HG03095 (cell line): ENCODE measurements around the gene RDH5.

Experiments
- ATAC-seq: cut with Tn5 transposase; IDR thresholded peaks from one replicate; pipeline ENCODE4 v1.9.1; 2021; ENCODE audit warnings: moderate library complexity; ENCODE audit not compliant: unreplicated experiment

The RDH5 gene

GRCh38 chr12:55727643-55728185 lies 7.5 kb downstream of the RDH5 start:
- no peak for ATAC-seq

GRCh38 chr12:55728186-55728938 lies 8.2 kb downstream of the RDH5 start:
- ATAC-seq, result peak; percentile 20

GRCh38 chr12:55728939-55729818 lies 9.0 kb downstream of the RDH5 start, which contains the start of gene CD63:
Gene CD63, minus strand, starts transcription at chr12:55729009. Its CDS starts 668 bp downstream, at chr12:55728341.
- peak; percentile 63 for ATAC-seq

DNA sequence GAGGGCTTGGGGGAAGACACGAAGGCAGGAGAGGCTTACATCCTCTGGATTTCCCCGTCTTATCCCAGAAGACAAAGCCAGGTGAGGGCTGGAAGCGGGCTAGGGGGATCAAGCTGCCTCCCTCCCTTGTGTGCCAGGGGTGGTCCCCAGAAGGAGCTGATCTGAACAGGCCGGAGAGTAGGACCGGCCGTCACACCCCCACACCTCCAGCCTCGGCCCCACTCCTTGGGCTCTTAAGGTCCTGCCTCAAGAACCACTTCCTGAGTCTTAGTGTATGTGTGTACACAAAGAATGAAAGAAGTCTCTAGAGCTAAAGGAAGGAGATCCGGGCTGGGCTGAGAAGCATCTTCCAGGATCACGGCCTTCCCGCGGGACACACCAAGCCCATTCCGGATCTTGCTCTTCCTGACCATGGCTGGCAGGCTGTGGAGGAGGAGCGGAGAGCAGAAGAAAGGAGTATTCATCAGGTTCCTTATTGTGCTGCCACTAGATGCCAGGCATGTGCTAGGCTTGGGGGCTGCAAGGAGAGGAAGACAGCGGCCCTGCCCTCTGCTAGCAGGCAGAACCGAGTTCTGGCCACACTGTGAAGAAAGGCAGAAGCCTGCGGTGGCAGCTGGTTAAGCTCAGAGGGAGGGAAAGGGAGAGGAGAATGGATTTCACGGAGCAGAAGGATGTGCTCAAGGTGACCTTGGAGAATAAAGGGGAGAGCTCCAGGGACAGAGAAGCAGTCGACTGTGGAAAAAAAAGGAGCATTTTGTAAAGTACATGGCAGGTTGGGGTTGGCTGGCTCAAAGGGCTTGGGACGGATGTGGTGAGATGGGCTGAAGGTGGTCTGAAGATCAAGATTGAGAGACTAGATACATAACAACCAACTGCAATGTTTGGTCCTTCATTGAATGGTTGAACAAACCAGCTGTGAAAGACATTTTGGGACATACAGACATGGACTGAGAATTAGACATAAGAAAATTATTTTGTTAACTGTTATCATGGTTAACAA lies 9.9 kb downstream of the RDH5 start:
- ATAC-seq, result peak; percentile 39

- ATAC-seq, result no peak
Measured at GRCh38 chr12:55732288-55732687, 12.1 kb downstream of the RDH5 start.

- ATAC-seq, result no peak
Measured at GRCh38 chr12:55733021-55733555, 12.9 kb downstream of the RDH5 start.

DNA sequence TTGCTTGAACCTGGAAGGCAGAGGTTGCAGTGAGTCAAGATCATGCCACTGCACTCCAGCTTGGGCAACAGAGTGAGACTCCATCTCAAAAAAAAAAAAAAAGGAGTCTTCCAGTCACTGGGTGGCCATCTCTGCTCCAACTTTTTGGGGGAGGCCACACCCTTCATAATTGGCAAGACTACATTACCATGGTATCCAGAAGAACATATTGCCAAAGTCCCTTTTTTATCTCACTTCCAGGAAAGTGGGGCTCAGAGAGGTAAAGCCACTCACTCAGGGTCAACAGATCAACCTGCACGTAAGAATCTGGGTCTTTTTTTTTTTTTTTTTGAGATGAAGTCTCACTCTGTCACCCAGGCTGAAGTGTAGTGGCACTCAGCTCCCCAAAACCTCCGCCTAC lies 13.7 kb downstream of the RDH5 start:
- no peak for ATAC-seq

DNA sequence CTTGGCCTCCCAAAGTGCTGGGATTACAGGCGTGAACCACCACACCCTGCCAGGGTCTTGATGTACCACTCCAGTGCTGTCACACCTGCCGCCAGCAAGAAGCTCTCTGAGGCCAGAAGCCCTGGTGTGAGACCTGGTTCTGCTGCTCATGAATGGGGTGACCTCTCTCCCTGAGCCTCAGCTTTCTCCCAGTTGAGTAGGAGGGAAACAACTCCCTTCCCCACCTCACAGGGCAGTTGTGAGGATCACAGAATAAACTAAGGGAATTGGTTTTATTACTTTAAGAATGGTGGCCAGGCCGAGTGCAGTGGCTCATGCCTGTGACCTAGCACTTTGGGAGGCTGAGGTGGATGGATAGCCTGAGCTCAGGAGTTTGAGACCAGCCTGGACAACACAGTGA lies 14.4 kb downstream of the RDH5 start:
- no peak for ATAC-seq

- ATAC-seq, result no peak
Measured at GRCh38 chr12:55736076-55736475, 15.9 kb downstream of the RDH5 start.

- no peak for ATAC-seq
Measured at GRCh38 chr12:55736780-55737580, 16.8 kb downstream of the RDH5 start.

DNA sequence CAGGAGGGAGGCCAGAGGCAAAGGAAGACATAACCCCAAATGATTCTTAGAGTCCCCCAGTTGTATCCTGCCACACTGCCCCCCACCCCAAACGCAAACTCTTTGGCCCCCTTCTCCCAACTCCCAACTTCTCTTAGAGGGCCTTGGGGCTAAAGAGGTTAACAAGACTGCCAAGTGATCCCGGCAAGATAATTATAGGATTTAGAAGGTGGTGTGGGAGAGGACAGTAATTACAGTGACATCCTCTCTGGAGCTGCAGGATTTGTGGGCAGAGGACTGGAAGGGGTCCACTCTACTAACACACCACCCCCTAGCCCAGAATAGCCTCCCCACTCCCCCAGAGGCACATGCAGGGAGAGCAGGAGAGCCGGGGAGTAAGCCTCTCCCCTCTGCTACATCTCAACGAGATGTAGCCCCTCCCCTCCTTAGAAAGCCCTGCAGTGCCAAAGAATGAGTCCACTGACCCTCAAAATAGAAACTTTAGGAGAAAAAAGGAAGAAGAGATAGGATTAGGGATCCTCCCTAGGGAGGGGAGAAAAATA lies 17.5 kb downstream of the RDH5 start:
- no peak for ATAC-seq

DNA sequence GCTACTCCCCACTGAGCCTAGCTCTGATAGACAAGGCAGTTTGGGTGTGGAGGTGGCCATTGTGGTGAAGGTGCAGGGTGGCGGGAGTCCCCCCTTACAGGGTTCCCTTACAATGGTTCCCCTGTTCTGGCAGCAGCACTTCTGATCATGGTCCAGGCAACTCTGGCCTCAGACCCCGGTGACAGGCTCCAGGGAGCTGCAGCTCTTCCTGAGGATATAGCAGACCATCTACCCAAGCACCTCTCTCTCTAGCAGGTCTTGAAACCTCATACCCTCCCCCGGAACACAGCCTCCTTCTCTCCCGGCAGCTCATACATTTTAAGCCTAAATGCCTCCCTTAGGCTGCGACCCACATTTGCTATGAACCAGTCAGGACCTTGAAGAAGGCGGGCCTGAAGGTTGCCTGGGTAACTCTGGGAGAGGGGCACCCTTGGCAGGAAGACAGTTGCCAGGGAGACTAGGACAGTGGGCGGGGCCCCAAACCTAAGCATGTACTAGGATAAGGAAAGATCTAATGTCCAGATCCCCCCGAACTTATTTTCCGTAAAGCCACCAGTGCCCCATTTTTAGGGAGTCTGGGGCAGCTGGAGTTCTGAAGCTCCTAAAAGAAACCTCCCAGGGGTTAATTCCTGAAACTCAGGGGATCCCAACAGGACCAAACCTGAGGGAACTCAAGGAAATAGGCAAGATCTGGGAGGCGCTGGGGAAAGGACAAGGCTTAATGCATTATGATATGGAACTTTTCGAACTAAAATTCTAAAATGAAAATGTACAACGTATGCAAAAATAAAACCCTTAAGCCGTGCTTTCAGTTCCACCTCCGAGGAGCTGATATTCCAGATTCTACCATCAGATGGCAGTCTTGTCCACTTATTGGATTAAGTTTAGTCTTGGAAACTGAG lies 18.2 kb downstream of the RDH5 start:
- ATAC-seq, result peak; percentile 79

GRCh38 chr12:55739025-55739378 lies 18.8 kb downstream of the RDH5 start:
- ATAC-seq, result no peak

- no peak for ATAC-seq
Measured at GRCh38 chr12:55741931-55742680, 21.9 kb downstream of the RDH5 start.

DNA sequence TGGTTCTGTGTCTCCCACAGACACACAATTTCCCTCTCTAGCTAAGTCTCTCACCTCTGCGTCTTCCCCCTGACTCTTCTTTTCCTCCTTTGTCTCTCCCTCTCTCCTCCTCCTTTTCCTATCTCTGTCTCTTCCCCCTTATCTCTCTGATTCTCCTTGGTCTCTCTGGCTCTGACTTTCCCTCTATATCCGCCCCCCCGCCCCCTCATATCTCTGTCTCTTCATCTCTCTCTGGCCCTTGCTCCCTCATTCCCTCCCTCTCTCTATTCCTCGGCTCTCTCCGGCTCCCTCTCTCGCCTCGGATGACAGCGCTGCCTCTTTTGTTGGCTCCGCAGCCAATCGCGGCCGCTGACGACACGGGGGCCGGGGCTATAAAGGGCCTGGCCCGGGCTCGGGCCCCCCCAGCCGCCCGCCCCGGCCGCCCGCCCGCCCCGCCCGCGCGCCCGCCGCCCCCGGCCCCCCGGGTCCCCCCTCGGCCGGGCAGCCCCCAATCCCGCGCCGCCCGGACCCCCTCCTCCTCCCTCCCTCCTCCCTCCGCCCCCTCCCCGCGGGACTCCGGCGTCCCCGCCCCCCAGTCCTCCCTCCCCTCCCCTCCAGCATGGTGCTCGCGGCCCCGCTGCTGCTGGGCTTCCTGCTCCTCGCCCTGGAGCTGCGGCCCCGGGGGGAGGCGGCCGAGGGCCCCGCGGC lies 22.7 kb downstream of the RDH5 start, which contains the start of gene GDF11:
GDF11 (plus strand) TSS at position 404 of the 687 bp plus-strand sequence; CDS start at position 599, 195 bp downstream.
- ATAC-seq, result peak; percentile 28

DNA sequence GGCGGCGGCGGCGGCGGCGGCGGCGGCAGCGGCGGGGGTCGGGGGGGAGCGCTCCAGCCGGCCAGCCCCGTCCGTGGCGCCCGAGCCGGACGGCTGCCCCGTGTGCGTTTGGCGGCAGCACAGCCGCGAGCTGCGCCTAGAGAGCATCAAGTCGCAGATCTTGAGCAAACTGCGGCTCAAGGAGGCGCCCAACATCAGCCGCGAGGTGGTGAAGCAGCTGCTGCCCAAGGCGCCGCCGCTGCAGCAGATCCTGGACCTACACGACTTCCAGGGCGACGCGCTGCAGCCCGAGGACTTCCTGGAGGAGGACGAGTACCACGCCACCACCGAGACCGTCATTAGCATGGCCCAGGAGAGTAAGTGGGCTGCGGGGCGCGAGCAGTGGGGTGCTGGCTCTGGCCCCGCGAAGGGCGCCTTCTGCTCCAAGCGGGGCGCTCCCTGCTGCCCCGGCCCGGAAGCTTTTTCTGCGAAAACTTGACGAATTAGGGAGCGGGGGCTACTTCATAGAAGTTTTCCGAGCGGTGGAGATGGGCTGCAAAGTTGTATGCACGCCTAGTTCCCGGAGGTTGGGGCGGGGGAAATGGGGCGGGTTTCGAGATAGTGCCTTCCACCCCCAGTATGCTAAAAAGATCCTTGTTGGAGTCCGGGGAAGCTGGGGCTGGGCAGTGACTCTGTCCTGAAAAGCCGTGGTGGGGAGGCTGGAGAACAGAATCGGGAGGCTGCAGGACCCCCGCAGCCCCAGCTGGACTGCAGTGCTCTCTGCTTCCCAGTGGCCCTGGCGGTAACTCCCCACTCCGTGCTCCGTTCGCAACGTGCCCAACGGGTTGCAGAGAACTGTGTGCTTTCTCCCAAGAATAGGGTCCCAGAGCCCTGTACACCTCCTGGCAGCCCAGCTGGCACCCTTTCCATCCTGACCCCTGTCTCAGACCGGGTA lies 23.5 kb downstream of the RDH5 start:
- ATAC-seq, result peak; percentile 38
